NAMALWA (cell line): ENCODE data around the gene OR7G1.

Experiments
- DNase-seq: peaks from one replicate; pipeline ENCODE4 v3.0.0-alpha.2; 2015; ENCODE audit warnings: low spot score

OR7G1 gene, protein sequence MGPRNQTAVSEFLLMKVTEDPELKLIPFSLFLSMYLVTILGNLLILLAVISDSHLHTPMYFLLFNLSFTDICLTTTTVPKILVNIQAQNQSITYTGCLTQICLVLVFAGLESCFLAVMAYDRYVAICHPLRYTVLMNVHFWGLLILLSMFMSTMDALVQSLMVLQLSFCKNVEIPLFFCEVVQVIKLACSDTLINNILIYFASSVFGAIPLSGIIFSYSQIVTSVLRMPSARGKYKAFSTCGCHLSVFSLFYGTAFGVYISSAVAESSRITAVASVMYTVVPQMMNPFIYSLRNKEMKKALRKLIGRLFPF

DNA sequence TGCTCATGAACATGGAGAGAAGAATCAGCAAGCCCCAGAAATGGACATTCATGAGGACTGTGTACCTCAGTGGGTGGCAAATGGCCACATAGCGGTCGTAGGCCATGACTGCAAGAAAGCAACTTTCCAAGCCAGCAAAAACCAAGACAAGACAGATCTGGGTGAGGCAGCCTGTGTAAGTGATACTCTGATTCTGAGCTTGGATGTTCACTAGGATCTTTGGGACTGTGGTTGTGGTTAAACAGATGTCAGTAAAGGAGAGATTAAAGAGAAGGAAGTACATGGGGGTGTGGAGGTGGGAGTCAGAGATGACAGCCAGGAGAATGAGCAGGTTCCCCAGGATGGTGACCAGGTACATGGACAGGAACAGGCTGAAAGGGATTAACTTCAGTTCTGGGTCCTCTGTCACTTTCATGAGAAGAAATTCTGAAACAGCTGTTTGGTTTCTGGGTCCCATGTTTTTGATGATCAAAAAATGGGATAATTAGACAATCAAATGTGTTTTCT lies at the start of gene OR7G1:
OR7G1 (minus strand) TSS at position 457 of the 507 bp plus-strand sequence; CDS start at position 457, 0 bp downstream.
- no peak for DNase-seq

DNA sequence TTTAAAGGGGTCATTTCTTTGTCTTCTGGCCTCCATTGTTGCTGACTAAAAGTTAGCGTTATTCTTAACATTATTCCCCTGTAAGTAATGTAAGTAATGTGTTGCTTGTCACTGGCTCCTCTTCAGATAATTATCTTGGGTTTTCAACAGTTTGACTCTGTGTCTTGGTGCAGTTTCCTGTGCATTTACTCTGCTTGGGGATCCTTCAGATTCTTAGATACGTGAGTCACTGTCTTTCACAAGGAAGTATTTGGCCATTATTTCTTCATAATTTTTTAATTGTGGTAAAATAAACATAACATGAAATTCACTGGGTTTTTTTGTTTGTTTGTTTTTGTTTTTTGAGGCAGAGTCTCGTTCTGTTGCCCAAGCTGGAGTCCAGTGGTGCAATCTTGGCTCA lies 49.7 kb upstream of the OR7G1 start:
- no peak for DNase-seq

DNA sequence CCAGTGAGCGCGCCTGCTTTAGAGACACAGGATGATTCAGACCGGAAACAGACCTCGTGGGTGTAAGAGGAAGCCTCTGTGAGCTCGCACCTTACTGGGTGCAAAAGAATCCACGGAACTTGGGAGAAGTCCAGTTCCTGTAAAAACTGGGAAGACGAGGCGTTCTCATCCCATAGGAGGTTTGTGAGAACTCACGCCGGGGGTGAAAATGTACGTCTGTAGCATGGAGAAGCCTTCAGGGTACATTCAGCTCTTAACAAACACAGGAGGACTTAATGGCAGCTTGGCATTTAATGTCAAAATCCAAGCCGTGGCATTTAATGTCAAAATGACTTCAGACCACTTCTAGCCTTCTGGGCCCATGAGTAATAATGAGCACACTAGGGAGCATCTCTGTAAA lies 45.9 kb upstream of the OR7G1 start:
- no peak for DNase-seq

DNA sequence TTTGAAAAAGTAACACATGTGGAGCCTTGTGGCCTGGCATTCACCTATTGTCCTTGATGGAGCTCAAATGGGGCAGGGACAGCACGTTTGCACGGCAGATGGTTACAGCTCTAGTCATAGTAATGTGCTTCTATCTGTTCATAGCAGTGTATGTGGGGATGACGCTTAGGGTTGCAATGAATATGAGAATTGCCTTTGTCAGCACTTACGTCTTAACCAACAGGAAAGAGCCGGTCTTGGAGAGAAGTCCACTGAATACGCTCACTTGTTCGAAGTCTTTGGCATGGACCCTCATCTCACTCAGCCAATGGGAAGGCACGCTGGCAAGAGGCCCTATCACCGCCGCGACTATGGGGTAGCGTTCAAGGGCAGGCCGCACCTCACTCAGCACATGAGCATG lies 44.3 kb upstream of the OR7G1 start:
- DNase-seq, result no peak

DNA sequence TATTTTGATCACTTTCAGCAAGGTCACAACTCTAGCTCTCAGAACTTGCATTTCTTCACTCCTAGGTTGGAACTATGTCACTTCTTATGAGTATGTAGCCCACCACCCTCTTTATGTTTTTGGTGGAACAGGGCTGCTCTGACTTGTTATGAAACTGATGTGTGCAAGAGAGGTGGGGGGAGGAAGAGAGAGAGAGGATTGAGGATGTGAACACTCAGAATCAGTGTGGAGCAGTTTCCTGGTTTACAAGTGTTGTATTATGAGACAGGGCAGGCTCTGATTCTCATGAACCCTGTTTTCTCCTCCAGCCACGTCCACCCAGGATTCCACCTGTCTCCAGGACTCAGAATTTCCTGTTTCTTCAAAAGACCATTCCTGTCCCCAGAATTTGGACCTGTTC lies 40.7 kb upstream of the OR7G1 start:
- DNase-seq, result no peak

DNA sequence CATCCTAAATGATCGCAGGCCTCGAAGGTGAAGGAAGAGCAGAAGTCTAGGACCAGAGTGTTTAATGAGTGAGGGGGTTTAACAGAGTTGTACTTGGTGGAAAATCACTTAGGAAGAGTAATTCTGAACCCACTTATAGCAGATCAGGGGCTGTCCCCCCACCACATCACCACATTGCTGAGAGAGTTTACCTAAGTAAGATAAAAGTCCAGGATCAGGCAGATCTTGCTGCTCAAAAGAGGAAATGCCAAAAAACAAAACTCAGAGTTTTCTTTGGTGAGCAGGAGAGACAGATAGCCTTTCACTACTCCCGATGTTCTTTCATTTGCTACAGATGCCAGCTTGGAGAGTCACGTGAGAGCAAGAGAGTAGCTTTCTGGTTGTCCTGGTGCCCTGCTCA lies 40.0 kb upstream of the OR7G1 start:
- no peak for DNase-seq

DNA sequence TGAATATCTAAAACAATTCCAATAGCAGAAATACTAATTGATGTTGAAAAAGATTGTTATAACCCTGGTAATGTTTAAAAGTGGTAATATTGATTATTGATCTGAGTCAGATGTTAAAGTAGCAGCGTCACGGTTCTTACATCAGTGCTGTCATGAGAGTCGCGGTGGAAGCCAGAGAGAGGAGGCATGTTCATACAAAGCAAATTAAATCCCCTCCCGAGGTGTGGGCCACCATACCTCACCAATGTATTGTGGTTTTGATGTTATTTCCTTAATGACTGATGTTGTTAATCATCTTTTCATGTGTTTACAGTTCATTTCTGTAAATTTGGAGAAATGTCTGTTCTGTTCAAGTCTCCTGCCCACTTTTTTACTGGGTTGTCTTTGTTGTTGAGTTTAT lies 35.8 kb upstream of the OR7G1 start:
- DNase-seq, result no peak

DNA sequence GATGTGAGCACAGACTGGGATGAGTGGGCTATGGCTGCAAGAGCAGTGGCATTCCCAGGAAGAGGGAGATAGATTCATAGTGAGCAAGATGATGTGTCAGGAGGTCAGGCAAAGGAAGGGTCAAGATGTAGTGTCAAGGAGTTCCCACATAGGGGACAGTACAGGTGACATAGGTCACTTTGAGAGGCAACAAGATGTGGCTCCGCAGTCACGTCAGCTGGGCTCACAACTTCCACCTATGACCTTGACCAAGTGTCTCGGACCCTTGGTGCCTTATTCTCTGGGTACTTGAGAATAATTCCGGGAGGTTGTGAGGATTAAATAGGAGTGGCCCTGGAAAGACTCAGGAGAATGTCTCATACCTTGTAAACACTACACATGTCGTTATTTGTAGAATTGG lies 35.1 kb upstream of the OR7G1 start:
- DNase-seq, result no peak

DNA sequence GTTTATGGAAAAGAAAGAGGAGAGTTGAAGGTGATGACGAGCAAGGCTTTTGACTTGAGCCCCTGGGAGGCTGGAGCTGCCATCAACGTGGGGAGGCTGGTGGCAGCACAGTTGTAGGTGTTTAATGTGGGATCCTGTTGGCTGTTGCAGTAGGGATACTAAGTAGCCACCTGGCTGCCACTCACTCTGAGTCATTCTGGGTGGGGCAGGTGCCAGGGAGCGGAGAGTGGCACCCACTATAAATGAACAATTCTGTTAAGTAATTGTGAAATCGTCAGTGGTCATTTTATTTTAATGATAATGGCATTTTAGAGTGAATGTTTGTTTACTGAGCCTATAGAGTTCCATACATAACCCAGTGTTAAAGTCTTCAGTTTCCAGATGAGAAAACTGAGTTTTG lies 34.4 kb upstream of the OR7G1 start:
- DNase-seq, result no peak

DNA sequence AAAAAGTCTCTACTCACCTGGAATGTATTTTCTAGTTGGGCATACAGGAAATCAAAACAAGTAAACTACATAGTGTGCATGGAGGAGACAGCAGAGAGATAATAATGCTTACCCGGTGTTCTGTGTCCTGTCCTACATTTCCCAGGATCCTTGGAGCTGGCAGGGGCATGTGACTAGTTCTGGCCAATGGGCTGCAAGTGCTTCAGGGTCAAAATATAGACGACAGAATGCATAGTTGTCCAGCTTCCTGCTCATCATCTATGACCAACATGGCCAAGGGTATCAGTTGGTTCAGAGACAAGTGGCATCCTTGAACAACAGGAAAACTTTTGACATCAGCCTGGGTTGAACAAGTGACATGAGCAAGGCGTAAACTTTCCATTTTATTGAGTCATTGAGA lies 33.1 kb upstream of the OR7G1 start:
- no peak for DNase-seq

DNA sequence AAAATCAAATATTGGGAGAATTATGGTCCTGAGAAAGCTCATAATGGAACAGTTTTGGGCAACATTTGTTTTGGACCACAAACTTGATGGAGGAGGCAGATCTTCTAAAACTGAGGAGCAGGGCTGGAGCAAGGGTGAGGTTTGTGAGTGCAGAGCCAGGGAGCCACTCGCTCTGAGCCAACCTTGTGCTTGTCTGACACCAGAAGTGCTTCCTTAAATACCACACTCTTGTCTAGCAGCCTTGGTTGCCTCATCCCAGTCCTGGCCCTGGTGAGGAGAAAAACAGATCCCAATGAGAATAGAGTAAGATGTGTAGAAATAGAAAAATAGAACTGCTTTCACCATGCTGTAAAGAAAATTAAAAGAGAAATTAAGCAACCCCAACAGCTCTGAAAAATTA lies 31.3 kb upstream of the OR7G1 start:
- DNase-seq, result no peak

DNA sequence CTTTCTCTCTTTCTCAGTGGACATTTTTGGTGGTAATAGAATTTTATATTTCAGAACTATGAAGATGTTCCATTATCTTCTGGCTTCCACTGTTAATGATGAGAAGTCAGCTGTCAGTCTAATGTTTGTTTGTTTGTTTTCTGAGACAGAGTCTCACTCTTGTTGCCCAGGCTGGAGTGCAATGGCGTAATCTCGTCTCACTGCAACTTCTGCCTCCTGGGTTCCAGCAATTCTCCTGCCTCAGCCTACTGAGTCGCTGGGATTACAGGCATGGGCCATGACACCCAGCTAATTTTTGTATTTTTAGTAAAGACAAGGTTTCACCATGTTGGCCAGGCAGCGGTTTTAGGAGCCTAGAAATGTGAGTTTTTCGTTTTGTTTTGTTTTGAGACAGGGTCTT lies 29.4 kb upstream of the OR7G1 start:
- no peak for DNase-seq

DNA sequence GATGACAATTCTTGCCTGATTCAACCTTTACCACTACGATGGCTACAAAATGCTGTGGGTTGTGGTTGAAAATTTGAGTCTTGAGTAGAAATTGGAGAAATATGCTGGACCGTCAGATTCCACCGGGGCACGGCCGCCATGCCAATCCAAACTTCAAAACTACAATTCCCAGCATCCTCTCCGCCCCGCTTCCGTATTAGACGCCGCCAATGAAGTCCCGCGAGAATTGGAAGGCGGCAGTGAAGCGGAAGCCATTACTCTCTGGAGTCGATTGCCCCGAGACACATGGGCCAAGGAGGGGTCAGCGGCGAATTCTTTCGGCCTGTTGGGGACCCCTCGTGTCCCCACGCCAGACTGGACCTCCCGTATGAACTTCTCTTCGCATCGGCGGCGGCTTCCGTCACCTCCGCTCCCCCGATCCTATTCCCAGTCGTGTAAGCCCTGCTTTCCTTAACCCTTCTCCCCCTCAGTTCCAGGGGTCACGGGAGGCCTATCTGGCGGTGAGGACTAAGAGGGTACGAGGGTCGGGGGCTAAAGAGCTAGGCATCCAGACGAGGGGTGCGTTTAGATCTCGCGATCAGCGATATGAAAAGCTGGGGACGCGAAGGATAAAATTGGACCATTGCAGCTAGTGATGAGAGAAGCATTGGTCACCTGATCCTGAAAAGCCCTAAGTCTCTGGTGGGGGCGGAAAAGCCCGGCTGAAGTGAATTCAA lies 24.8 kb upstream of the OR7G1 start, which contains the start of gene ZNF317:
ZNF317 (plus strand) TSS at position 239 of the 716 bp plus-strand sequence. CDS start 15,620 bp downstream, outside the sequence.
- peak; percentile 97 for DNase-seq

DNA sequence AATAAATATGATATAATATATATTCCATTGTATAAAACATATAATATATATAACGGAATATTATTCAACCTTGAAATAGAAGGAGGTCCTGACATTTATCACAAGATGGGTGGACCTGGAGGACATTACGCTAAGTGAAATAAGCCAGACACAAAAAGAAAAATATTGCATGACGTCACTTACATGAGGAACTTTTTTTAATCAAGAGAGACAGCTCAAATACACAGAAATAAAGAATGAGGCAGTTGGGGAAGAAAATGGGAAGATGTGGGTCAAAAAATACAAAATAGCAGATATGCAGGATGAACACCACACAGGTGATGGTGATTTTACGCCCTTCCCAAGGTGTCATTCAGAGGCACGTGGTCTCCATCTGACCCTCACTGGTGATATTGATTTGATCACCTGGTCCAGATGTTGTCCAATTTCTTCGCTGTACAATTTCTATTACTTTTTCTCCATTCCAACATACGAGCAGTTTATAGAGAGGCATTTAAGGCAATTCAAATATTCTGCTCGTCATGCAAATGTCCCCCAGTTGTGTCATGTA lies 24.1 kb upstream of the OR7G1 start:
- DNase-seq, result peak; percentile 32

DNA sequence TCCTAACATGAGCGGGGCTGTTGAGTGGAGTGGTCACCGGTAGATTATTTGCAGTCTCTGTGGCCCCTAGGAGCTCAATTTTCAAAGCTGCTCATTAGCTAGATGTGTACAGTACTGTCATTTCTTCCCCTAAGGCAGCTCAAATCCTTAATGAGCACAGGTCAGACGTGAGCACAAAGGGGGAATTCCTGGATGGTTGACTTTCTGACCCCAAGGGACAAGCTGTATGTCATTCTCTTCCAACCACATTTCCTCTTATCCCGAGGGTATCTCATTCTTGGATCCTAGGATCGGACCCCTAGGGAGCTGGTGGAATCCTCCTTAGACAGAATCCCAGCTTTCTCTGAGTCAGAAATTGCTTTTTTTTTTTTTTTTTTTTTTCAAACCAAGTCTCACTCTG lies 16.9 kb upstream of the OR7G1 start:
- DNase-seq, result no peak

DNA sequence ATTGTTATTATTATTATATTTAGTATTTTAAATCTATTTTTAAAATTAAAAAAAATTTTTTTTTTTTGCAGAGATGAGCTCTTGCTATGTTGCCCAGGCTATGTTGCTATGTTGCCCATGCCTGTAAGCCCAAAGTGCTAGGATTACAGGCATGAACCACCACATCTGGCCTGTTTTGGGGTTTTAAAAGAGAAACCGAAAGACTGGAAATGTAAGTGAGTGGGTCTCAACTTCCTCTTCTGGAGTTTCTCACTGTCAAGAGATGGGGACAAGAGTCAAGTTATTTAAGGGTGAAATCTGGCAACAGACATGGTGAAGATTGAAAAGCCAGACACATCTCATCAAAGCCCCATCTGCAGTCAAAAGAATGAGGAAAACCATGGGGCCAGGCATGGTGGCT lies 15.4 kb upstream of the OR7G1 start:
- peak; percentile 53 for DNase-seq

DNA sequence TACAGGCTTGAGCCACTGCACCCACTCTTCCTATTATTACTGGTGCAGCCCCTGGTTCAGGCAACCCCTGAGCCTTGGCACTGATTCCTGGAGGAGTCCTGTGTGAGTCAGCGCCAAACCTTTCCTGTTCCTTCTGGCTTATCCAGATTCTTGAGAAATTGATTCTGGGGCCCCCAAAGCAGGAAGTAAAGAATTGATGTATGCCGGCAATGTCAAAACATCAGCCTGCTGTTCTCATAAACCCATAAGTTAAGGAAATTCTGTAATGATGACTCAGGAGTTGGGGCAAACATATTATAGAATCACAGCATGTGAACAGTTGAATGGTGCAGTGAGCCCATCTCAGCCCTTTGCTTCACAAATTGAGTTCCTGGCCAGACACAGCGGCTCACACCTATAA lies 12.6 kb upstream of the OR7G1 start:
- no peak for DNase-seq

DNA sequence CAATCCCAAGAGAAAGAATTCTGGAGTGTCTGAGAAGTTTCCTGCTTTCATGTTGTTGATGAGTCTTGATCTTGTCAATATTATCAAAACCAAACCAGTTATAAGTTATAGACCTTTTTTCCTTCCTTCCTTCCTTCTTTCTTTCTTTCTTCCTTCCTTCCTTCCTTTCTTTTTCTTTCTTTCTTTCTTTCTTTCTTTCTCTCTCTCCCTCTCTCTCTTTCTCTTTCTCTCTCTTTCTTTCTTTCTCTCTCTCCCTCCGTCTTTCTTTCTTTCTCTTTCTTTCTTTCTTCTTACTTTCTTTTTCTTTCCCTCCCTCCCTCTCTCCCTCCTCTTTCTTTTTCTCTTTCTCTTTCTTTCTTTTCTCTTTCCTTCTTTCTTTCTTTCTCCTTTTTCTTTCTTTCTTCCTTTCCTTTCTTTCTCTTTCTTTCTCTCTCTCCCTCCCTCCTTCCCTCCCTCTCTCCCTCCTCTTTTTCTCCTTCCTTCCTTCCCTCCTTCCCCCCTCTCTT lies 11.4 kb upstream of the OR7G1 start, which contains the start of gene OR7G3:
OR7G3 (minus strand) TSS at position 51 of the 506 bp plus-strand sequence; CDS start at position 51, 0 bp downstream.
- DNase-seq, result no peak

DNA sequence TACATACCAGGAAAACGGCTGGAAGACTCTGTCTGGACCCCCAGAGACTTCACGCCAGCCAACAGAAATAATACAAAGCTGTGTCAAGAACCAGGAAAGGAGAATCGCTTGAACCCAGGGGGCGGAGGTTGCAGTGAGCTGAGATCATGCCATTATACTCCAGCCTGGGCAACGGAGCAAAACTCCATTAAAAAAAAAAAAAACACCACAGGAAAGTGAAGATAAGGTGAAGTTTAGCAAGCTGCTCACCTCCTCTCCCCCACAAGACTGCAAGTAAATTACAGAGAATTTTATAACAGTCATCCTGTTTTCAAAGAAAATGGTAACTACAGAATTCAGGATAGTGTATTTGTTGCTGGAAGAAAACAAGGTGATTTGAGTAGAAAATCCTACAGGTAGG lies 984 bp upstream of the OR7G1 start:
- no peak for DNase-seq

DNA sequence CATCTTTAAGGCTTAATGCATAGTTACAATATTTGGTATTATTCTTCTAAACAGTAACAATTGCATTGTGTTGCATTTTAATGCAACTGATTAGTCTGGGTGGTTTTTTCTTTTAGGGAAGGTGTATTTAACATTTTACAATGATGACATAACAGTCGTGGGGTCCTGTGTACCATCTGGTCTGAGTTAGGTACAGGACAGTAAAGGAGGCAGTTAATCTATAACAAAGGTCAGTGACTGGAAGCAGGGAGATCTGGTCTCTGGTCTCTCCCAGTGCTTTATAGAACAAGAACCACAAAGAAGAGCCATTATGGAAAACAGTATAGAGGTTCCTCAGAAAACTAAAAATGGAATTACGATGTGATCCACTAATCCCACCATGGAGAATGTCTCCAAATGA lies 5.6 kb downstream of the OR7G1 start:
- no peak for DNase-seq

DNA sequence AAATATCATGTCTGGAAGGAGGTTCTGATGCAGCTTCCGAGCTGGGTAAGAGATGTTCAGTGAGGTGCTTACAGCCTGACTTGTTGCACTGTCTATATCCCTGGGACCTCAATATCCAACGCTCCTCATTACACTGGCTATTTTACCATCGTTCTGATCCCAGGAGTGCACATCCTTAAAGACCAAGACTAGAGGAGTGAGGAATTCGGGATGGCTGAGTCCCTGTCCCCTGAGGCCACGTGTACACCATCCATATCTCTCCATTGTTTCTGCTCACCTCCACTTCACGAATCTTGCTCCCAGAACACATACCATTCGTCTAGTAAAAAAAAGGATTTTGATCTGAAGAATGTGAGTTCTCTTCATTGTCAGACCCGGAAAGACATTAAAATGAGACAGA lies 8.2 kb downstream of the OR7G1 start, which contains the start of gene OR7G2:
OR7G2 (minus strand) TSS at position 101 of the 400 bp plus-strand sequence. CDS start 4,232 bp downstream, outside the sequence.
- no peak for DNase-seq

DNA sequence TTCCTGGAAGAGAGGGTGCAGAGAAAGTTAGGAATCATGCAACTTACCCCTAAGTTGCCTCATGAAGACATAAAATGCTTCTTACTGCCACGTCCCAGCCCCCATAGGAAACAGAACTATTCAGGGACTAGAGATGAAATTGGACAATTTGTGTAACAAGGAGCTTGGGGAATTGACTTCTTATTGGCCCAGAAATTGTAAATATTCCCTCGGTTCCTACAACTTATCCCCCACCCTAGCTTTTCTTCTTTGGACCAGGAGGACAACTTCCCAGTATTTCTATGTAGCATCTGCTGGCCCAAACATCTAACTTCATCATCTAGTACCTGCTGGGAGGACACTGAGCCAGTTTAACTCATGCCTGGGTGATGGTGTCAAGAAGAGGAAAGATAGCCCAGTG lies 28.8 kb downstream of the OR7G1 start, which contains the start of gene OR1M1:
OR1M1 (plus strand) TSS at position 301 of the 400 bp plus-strand sequence. CDS start 6,184 bp downstream, outside the sequence.
- DNase-seq, result no peak
